ENCODE results near the gene DENND2C.
"Not testable (repeated sequence)": the region's sequence is repeated elsewhere in the genome, so short reads cannot be mapped to it uniquely, and the experiment has no call there.

Gene DENND2C

DNA sequence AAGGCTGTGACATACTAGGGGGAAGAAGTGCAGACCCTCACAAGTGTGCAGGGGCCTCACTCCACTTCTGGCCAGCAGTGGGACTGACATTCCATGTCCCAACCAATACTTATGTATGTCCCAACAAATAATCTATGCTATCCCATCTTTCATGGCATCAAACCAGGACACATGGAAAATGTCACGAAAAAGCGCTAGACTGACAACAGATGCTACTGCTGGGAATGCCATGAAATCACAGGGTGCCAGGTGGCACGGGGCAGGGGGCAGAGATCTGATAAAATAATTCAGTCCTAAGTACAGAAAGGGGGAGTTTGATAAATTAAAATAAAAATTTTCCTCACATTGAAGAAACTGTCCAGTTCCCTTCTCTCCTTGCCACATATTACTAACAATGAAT lies 60.8 kb downstream of the DENND2C start:
- DNase-seq (ENCODE audit: low spot score) = no peak

DNA sequence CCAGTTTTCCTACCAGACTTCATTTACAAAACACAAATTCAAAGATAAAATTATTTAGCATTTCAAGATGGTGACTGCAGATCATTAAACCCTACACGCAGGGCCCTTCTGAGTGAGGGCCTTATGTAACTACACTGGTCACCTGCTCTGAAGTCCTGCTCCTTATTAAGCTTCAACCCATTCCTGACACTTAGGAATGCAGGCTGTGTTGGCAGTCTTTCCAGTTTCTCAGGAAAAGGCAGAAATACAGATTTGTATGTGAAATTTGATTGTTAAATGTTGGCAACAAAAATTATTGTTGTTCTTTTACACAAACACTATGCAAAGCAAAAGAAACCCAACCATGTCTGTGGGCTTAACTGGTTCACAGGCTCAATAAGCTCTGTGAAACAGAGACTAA lies 62.6 kb downstream of the DENND2C start:
- DNase-seq (ENCODE audit: low spot score) = no peak

- DNase-seq (ENCODE audit: low spot score) = no peak
Measured at GRCh38 chr1:114597949-114598348, 71.9 kb downstream of the DENND2C start.

GRCh38 chr1:114595602-114596001 lies 74.2 kb downstream of the DENND2C start:
- no peak for DNase-seq (ENCODE audit: low spot score)

GRCh38 chr1:114594046-114594445 lies 75.8 kb downstream of the DENND2C start:
- DNase-seq (ENCODE audit: low spot score) = no peak

- no peak for DNase-seq (ENCODE audit: low spot score)
Measured at GRCh38 chr1:114589122-114589521, 80.7 kb downstream of the DENND2C start.

DNA sequence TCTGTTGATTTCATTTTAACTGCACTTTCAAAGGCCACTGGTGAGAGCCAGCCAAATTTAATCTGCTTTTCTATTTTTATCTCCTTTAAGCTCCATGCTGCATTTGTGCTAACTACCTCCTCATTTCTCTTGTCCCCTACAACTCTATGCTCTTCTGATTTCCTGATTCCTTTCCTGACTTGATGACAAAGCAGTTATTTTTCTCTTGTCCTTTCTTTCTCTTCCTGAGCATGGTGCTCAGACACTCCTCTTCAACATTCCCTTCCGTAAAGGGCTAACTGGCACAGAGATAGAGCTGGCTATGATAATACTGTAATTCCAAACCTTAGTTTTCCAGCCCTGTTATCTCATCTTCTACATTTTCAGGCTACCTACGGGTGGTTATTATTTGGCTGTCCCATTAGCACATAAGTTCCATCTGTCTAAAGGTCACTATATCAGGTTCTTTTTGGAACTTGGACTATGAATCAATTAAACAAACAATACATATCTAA lies 81.6 kb downstream of the DENND2C start:
- no peak for DNase-seq (ENCODE audit: low spot score)

DNA sequence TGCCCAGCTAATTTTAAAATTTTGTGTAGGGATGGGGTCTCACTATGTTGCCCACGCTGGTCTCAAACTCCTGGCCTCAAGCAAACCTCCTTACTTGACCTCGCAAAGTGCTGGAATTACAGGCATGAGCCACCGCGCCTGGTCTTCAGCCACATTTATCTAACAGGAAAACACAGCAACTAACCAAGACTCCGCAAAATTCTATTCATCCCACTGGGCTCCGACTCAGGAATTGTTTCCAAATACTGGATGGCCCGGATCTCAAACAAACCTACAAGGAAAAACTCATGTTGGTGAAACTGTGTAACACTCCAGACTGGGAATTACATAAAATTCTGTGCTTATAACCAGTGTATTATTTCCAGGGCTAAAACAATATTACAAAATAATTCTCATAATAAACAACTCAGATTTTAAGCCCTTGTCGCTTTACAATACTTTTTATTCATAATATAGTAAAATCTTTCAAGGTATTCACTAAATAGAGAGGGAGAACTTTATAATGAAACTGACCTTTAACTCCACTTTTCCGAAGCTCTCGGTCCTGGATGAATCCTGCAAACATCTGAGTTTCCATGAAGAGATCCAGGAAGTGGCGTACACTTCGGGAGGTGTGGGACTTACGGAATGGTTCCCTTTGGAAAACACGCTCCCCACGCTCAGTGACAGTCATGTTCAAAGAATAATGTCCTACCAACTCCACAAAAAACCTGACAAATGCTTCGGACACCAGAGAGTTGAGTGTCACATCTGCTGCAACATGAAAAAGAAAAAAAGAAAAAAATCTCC lies 82.5 kb downstream of the DENND2C start:
- DNase-seq (ENCODE audit: low spot score) = no peak

- DNase-seq (ENCODE audit: low spot score) = no peak
Measured at GRCh38 chr1:114586513-114587047, 83.3 kb downstream of the DENND2C start.

GRCh38 chr1:114585231-114585630 lies 84.6 kb downstream of the DENND2C start:
- DNase-seq (ENCODE audit: low spot score) = no peak

DNA sequence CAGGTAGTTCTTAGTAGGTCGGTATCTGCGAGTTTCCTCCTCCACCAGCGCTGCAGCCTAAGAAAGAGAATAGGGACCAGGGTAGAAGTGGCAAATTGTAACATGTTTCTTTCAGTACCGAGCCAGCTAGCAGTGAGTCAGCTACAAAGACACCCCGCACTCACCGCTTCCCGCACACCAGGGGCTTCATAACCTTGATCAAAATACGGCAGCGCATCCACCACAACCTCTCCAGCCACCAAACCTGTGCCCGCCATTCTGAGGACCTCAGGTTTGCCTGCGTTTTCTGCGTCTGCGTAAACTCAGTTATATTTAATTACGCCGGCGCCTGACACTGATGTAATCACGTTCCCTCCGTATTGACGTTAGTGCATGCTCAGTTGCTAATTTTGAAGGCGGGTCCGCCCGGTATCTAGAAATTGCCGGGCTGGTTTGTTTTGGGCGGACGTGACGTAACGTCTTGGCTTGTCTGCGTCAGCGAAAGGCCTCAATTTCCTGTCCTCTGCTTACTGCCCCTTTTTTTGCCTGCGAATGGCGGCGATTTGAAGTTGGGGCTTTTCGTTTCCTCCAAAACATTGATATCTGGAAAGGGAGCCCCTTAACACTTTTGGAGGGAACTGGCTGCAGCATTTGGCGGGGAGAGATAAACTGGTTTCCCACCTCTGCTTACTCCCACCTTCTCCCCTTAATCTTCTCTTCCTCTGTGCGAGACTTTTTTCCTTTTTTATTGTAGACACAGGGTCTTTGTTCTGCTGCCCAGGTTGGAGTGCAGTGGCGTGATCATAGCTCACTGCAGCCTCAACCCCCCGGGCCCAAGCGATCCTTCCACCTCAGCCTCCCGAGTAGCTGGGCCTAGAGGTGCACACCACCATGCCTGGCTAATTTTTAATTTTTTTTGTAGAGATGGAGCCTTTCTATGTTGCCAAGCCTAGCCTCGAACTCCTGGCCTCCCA lies 88.2 kb downstream of the DENND2C start, which contains the start of gene BCAS2:
TSS of gene BCAS2 (minus strand) at position 281 of the 953 bp plus-strand sequence. CDS start at position 257, 24 bp downstream.
- peak; percentile 98 for DNase-seq (ENCODE audit: low spot score)

DNA sequence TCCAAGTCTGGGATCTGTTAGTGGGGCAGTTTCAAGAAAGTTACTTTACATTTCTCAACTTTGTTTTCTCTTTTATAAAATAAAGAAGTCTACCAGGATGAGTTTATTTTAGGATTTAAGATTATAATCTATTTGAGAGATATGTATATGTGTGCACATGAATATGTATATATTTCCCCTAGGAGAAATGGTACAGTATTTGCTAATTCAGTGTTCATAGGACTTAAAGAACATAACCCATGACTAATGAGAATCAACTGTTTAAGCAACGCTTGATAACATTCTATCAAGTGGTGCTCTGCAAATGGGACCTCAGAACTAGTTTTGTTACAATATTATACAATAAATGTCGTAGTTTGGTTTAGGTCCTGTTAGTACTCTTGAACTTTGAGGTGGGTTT lies 95.5 kb downstream of the DENND2C start:
- DNase-seq (ENCODE audit: low spot score) = no peak

GRCh38 chr1:114564141-114564540 lies 105.7 kb downstream of the DENND2C start:
- DNase-seq (ENCODE audit: low spot score) = peak; percentile 40

DNA sequence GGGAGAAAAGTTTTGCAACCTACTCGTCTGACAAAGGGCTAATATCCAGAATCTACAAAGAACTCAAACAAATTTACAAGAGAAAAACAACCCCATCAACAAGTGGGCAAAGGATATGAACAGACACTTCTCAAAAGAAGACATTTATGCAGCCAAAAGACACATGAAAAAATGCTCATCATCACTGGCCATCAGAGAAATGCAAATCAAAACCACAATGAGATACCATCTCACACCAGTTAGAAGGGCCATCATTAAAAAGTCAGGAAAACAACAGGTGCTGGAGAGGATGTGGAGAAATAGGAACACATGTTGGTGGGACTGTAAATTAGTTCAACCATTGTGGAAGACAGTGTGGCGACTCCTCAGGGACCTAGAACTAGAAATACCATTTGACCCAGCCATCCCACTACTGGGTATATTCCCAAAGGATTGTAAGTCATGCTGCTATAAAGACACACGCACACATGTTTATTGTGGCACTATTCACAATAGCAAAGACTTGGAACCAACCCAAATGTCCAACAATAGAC lies 106.8 kb downstream of the DENND2C start:
- DNase-seq (ENCODE audit: low spot score) = not testable (repeated sequence)

DNA sequence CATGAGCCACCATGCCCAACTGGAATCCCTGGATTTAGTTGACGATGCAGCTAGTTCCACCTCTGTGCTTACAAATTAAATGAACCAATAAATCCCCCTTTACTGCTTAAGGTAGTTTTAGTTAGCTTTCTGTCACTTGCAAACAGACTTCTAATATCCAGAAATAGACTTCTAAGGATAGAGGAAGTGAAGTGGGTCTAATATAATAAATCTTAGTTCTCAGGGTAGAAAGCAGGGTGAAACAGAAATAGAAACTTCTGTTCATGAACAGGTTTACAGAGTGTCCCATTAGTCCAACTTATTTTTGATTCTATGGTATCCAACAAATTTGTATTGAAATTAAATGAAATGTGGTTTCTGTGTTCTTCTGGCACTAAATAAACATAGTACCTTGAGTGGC lies 108.5 kb downstream of the DENND2C start:
- no peak for DNase-seq (ENCODE audit: low spot score)

- no peak for DNase-seq (ENCODE audit: low spot score)
Measured at GRCh38 chr1:114559356-114559755, 110.5 kb downstream of the DENND2C start.

DNA sequence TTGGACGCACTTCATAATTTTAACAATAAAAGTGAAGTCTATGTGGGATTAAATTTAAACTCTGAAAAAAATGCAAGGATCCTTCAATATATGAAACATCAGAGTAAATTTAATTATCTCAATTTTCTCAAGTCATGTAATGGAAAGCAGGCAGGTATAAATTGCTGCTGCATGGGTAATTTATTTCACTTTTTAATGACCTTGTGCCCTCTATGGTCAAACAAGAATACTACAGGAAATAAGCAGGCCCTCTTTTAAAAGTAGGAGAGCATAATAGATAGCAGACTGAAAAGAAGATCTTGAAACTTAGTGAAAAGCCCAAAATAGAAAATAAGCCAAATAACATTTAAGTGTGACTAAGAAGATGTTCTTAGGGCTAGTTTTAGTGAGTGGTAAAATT lies 111.3 kb downstream of the DENND2C start:
- no peak for DNase-seq (ENCODE audit: low spot score)

- DNase-seq (ENCODE audit: low spot score) = no peak
Measured at GRCh38 chr1:114554577-114554976, 115.3 kb downstream of the DENND2C start.

- no peak for DNase-seq (ENCODE audit: low spot score)
Measured at GRCh38 chr1:114552106-114552639, 117.7 kb downstream of the DENND2C start.

DNA sequence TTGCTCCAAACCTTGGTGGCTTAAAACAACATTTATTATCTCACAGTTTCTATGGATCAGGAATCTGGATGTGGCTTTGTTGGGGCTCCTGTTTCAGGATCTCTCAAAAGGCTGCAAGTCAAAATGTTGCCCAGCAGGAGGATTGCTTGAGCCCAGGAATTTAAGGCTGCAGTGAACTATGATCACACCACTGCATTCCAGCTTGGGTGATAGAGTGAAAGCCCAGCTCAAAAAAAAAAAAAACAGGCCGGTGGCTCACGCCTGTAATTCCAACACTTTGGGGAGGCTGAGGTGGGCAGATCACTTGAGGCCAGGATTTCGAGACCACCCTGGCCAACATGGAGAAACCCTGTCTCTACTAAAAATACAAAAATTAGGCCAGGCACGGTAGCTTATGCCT lies 118.4 kb downstream of the DENND2C start:
- DNase-seq (ENCODE audit: low spot score) = no peak

- DNase-seq (ENCODE audit: low spot score) = no peak
Measured at GRCh38 chr1:114550336-114550735, 119.5 kb downstream of the DENND2C start.

GRCh38 chr1:114549137-114549536 lies 120.7 kb downstream of the DENND2C start:
- DNase-seq (ENCODE audit: low spot score) = no peak

All from Ammon's horn (tissue), 1 donor.